Skeletal muscle tissue (tissue), 4 donors: Measurements from ENCODE around the gene MXRA5. TPM values are rescaled to one million over a fixed set of nuclear protein-coding genes. Genes with fewer than 3 reads are reported as not detected.
A peak's percentile ranks its signal among the peaks of the same experiment; 100 is the strongest.
"Not testable (repeated sequence)": the region's sequence is repeated elsewhere in the genome, so short reads cannot be mapped to it uniquely, and the experiment has no call there.

ENCODE experiments used
- H3K27ac ChIP-seq: one replicate; pipeline ENCODE4 v1.7.0; 2013; ENCODE audit warnings: mild to moderate bottlenecking, low read depth, low read length, inconsistent platforms
- H3K27me3 ChIP-seq, 3 donors: one replicate each; pipeline ENCODE4 v1.7.0; 2013; ENCODE audit warnings: low read length in 3 of 3; ENCODE audit not compliant: control insufficient read depth in 3 of 3, insufficient read depth in 3 of 3
- H3K36me3 ChIP-seq, 3 donors: one replicate each; pipeline ENCODE4 v1.7.0; 2013; ENCODE audit warnings: low read length in 3 of 3; ENCODE audit not compliant: control insufficient read depth in 3 of 3, insufficient read depth in 3 of 3
- H3K4me1 ChIP-seq, 3 donors: one replicate each; pipeline ENCODE4 v1.7.0; 2013; ENCODE audit warnings: low read length in 3 of 3, mild to moderate bottlenecking in 3 of 3; ENCODE audit not compliant: control insufficient read depth in 3 of 3, insufficient read depth in 3 of 3
- H3K4me3 ChIP-seq, 3 donors: one replicate each; pipeline ENCODE4 v1.7.0; 2013; ENCODE audit warnings: low read length in 3 of 3
- H3K9ac ChIP-seq, 3 donors: one replicate each; pipeline ENCODE4 v1.7.0; 2013; ENCODE audit warnings: low read length in 3 of 3, mild to moderate bottlenecking in 3 of 3, moderate library complexity in 2 of 3, low read depth in 1 of 3
- H3K9me3 ChIP-seq, 3 donors: one replicate each; pipeline ENCODE4 v1.7.0; 2013; ENCODE audit warnings: low read length in 3 of 3; ENCODE audit not compliant: control insufficient read depth in 3 of 3
- total RNA-seq: library from RNA; depleted of rRNA; stranded (reverse); fragments of >200 nt; gene quantifications from one replicate; pipeline ENCODE4 v1.2.3, GENCODE V29; 2014
- donor health status: Osteomylitis.

Gene MXRA5
- total RNA-seq, 1 donor from 2014 or later, result 34.4 TPM

DNA sequence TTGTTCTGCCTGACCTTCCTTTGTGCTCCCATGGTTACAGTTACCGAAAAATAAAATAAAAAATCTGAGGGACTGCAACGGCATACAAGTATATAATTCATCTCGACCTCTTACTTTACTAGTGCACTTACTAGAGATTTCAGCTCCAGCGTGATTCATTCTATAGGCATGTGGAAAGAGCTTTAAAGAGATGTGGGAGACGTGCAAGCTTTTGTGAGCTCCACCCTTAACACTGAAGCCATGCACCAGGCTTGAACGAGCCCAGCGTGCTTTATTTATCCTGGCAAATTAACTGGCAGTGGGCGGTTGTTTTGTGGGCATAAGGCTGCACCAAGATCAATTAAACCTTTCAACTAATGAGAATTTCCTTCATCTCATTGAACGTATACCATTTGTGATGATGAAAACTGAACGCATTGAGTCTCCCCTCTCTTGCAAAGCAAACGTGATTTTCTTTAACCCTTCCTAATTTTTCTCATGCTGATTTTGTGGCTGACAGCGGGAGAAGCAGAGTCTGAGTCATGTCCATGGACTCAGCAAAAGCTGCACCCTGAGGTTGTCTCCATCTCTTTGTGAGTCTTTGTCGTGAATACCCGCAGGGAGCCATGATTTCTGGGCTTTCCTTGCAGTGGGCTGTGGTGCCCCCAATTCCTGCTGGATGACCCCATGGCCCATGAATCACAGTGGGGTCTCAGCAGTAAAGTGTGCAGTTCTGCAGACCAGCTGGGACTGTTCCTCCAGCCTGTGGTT lies 60.1 kb downstream of the MXRA5 start:
- no peak overlapping the region for H3K27ac ChIP-seq
- H3K4me1 ChIP-seq, result no peaks in the 10 kb centered on the region
- no peaks in the 10 kb centered on the region for H3K27me3 ChIP-seq
- no peak overlapping the region for H3K9ac ChIP-seq
- no peaks in the 10 kb centered on the region for H3K36me3 ChIP-seq
- H3K4me3 ChIP-seq, result no peak overlapping the region
- H3K9me3 ChIP-seq, result no peaks in the 10 kb centered on the region

- Histone ChIP-seq H3K36me3 (no peaks in the 10 kb centered on the region), H3K9ac (no peak overlapping the region), H3K27ac (no peak overlapping the region), H3K4me1 (no peaks in the 10 kb centered on the region), H3K4me3 (no peak overlapping the region), H3K27me3 (no peaks in the 10 kb centered on the region), H3K9me3 (peaks cover 0 to 4% (median 0%) of the 10 kb centered on the region in 3 donors)
These were observed 65.7 kb downstream of the MXRA5 start for GRCh38 chrX:3280706-3281105.

- H3K27me3 ChIP-seq, H3K4me3 ChIP-seq, H3K27ac ChIP-seq, H3K9ac ChIP-seq, H3K36me3 ChIP-seq, H3K4me1 ChIP-seq, H3K9me3 ChIP-seq: not testable (repeated sequence)
These were observed 72.8 kb downstream of the MXRA5 start for GRCh38 chrX:3273668-3274067.

- peaks cover 0 to 2% (median 0%) of the 10 kb centered on the region in 3 donors for H3K9me3 ChIP-seq
- no peak overlapping the region for H3K27ac ChIP-seq
- peak overlapping the region in 1 of 3 donors; percentile 43 for H3K4me3 ChIP-seq
- peaks cover 0 to 2% (median 0%) of the 10 kb centered on the region in 3 donors for H3K4me1 ChIP-seq
- H3K27me3 ChIP-seq, result no peaks in the 10 kb centered on the region
- no peak overlapping the region for H3K9ac ChIP-seq
- no peaks in the 10 kb centered on the region for H3K36me3 ChIP-seq
These were observed 74.6 kb downstream of the MXRA5 start for GRCh38 chrX:3271834-3272186.

- Histone ChIP-seq H3K4me3 (peak overlapping the region in 1 of 3 donors; percentile 43), H3K9me3 (peaks cover 0 to 2% (median 0%) of the 10 kb centered on the region in 3 donors), H3K27ac (no peak overlapping the region), H3K27me3 (no peaks in the 10 kb centered on the region), H3K9ac (no peak overlapping the region), H3K4me1 (peaks cover 0 to 2% (median 0%) of the 10 kb centered on the region in 3 donors), H3K36me3 (no peaks in the 10 kb centered on the region)
These were observed 75.1 kb downstream of the MXRA5 start for GRCh38 chrX:3271183-3271833.

GRCh38 chrX:3268829-3269228 lies 77.6 kb downstream of the MXRA5 start:
- Histone ChIP-seq H3K4me3 (no peak overlapping the region), H3K36me3 (no peaks in the 10 kb centered on the region), H3K27ac (no peak overlapping the region)

GRCh38 chrX:3263681-3264126 lies 82.7 kb downstream of the MXRA5 start:
- no peak overlapping the region for H3K4me3 ChIP-seq
- no peaks in the 10 kb centered on the region for H3K36me3 ChIP-seq
- peaks cover 0 to 2% (median 0%) of the 10 kb centered on the region in 3 donors for H3K9me3 ChIP-seq
- H3K9ac ChIP-seq, result no peak overlapping the region
- H3K27ac ChIP-seq, result no peak overlapping the region
- no peaks in the 10 kb centered on the region for H3K27me3 ChIP-seq
- no peaks in the 10 kb centered on the region for H3K4me1 ChIP-seq

More at GRCh38 chrX:3268829-3269228, 77.6 kb downstream of the MXRA5 start:
- Histone ChIP-seq H3K9ac (no peak overlapping the region), H3K4me1 (peaks cover 0 to 2% (median 0%) of the 10 kb centered on the region in 3 donors), H3K27me3 (no peaks in the 10 kb centered on the region), H3K9me3 (peaks cover 0 to 2% (median 0%) of the 10 kb centered on the region in 3 donors)

GRCh38 chrX:3262901-3263300 lies 83.6 kb downstream of the MXRA5 start:
- Histone ChIP-seq H3K9me3 (no peaks in the 10 kb centered on the region), H3K27me3 (no peaks in the 10 kb centered on the region), H3K9ac (no peak overlapping the region), H3K36me3 (no peaks in the 10 kb centered on the region), H3K4me1 (no peaks in the 10 kb centered on the region), H3K27ac (no peak overlapping the region), H3K4me3 (no peak overlapping the region)
